HepG2 (cell line): ENCODE measurements around the gene CFAP100. TPM values are rescaled to one million over a fixed set of nuclear protein-coding genes. Genes with fewer than 3 reads are reported as not detected.

Experiments
- DNMT3B ChIP-seq: conservative IDR thresholded peaks from 2 replicates; pipeline ENCODE4 v1.6.1; 2016; ENCODE audit warnings: missing biosample characterization, control low read depth
- GATAD2A ChIP-seq: IDR thresholded peaks from 2 replicates; pipeline ENCODE4 v1.6.1; 2016
- GTF2F1 ChIP-seq: fragments of 150-350 bp; IDR thresholded peaks from 2 replicates; pipeline ENCODE4 v1.6.1; 2014; ENCODE audit warnings: low read length
- KAT2B ChIP-seq: fragments of 150-350 bp; IDR thresholded peaks from 2 replicates; pipeline ENCODE4 v1.6.1; 2014; ENCODE audit warnings: low read depth, low read length, borderline replicate concordance
- MEF2D ChIP-seq: sonication (generic); formaldehyde crosslinking; IDR thresholded peaks from 2 replicates; pipeline ENCODE4 v1.5.1; 2020; ENCODE audit warnings: mild to moderate bottlenecking, missing genetic modification reagents
- MTF2 ChIP-seq: sonication (generic); formaldehyde crosslinking; IDR thresholded peaks from 2 replicates; pipeline ENCODE4 v1.5.0; 2020; ENCODE audit warnings: missing genetic modification reagents, borderline replicate concordance
- RFXAP ChIP-seq: sonication (generic); formaldehyde crosslinking; IDR thresholded peaks from 2 replicates; pipeline ENCODE4 v1.4.0; 2020; ENCODE audit warnings: missing genetic modification reagents, borderline replicate concordance
- SRSF9 ChIP-seq: fragments of 200-400 bp; formaldehyde crosslinking; IDR thresholded peaks from 2 replicates; pipeline ENCODE4 v1.6.1; 2018; ENCODE audit warnings: borderline replicate concordance, mild to moderate bottlenecking, low read depth, low read length; ENCODE audit not compliant: insufficient read depth, poor library complexity, severe bottlenecking
- XRCC5 ChIP-seq: fragments of 200-400 bp; formaldehyde crosslinking; optimal IDR thresholded peaks from 2 replicates; pipeline ENCODE3; 2017; ENCODE audit warnings: mild to moderate bottlenecking, low read length
- ZFP41 ChIP-seq: sonication (generic); formaldehyde crosslinking; IDR thresholded peaks from 2 replicates; pipeline ENCODE4 v1.4.0; 2020; ENCODE audit warnings: mild to moderate bottlenecking, missing genetic modification reagents, borderline replicate concordance
- ZNF253 ChIP-seq: sonication (generic); formaldehyde crosslinking; IDR thresholded peaks from 2 replicates; pipeline ENCODE4 v1.8.0; 2022; ENCODE audit warnings: mild to moderate bottlenecking, missing genetic modification reagents, borderline replicate concordance
- ZNF878 ChIP-seq: sonication (generic); formaldehyde crosslinking; IDR thresholded peaks from 2 replicates; pipeline ENCODE4 v1.8.1; 2023; ENCODE audit warnings: mild to moderate bottlenecking, missing genetic modification reagents, moderate library complexity
- polyA plus RNA-seq, 8 experiments: library from polyadenylated mRNA; depleted of rRNA in 3 of 8; stranded (reverse) in 7 of 8; unstranded in 1 of 8; fragments of >200 nt; fragmentation: Illumina TruSeq in 4 of 8; extraction: Trizol in 4 of 8; gene quantifications; 2 replicates each; pipeline versions ENCODE4 v1.2.1 to v1.2.3, GENCODE V29; 2011 to 2016; ENCODE audit warnings: low read depth in 4 of 8, missing spikeins in 1 of 8, mixed read lengths in 1 of 8; ENCODE audit not compliant: insufficient read depth in 1 of 8
- total RNA-seq, 5 experiments: library from RNA; depleted of rRNA; stranded (reverse); fragments of >200 nt; fragmentation: Illumina TruSeq; extraction: Trizol; gene quantifications; 2 replicates each; pipeline ENCODE4 v1.2.3, GENCODE V29; 2016; ENCODE audit warnings: low read depth in 1 of 5
- TF ChIP-seq, protein P1 (sequence below): sonication (generic); formaldehyde crosslinking; IDR thresholded peaks from 2 replicates; pipeline ENCODE4 v1.8.1; 2023; ENCODE audit warnings: mild to moderate bottlenecking, missing genetic modification reagents
- TF ChIP-seq, protein P2 (sequence below): sonication (generic); formaldehyde crosslinking; IDR thresholded peaks from 2 replicates; pipeline ENCODE4 v1.8.1; 2023; ENCODE audit warnings: mild to moderate bottlenecking, moderate library complexity, missing genetic modification reagents
- TF ChIP-seq, protein P3 (sequence below): sonication (generic); formaldehyde crosslinking; IDR thresholded peaks from 2 replicates; pipeline ENCODE4 v1.8.0; 2022; ENCODE audit warnings: mild to moderate bottlenecking, missing genetic modification reagents; ENCODE audit not compliant: insufficient replicate concordance
- TF ChIP-seq, protein P4 (sequence below): sonication (generic); formaldehyde crosslinking; IDR thresholded peaks from 2 replicates; pipeline ENCODE4 v1.4.0; 2020; ENCODE audit warnings: missing genetic modification reagents, borderline replicate concordance
- TF ChIP-seq, protein P5 (sequence below), 2 experiments: IDR thresholded peaks; 2 replicates each; pipeline ENCODE4 v1.6.1; 2011 to 2012; ENCODE audit warnings: low read length in 2 of 2, borderline replicate concordance in 1 of 2, low read depth in 1 of 2, mild to moderate bottlenecking in 1 of 2, moderate library complexity in 1 of 2

CFAP100 gene
- total and polyA plus RNA-seq, 2 of the 13 experiments (the other 11 are each of a cell fraction or from before 2014, with no cell fraction given), result 0.32 TPM; not detected in 1

DNA sequence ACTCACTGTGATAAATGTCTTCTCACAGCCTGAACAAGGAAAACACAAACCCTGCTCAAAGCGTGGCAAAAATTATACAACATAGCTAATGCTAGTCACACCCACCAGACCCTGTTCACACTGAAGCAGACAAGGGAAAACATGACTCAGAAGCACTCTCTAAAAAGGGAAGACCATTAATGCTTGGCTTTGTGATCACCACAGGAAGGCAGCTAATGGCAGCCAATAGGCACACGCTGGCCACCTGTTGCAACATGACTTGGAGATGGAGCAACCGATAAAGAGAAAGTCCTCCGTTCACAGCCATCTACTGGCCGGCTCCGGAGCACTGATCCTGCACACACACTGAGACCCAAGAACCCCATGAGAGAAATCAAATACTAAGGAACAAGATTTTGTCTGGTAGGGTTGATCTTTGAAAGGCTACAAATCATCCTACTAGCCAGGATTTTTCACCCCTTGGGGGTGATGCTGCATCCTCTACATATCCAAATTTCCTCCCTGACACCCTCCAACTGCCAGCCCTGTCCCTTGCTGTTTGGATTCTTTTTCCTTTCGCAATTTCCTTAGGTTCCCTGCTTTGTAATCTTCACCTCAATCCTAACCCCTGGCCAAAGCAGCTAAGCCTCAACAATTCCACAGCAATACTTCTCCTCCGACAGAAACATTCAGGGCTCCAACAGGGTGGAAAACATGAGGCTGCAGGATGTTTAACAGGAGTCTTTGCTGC is 77.7 kb downstream of the CFAP100 start (continued):
- TF ChIP-seq, protein P1, sequence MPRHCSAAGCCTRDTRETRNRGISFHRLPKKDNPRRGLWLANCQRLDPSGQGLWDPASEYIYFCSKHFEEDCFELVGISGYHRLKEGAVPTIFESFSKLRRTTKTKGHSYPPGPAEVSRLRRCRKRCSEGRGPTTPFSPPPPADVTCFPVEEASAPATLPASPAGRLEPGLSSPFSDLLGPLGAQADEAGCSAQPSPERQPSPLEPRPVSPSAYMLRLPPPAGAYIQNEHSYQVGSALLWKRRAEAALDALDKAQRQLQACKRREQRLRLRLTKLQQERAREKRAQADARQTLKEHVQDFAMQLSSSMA (CRISPR knock-in tag), result peak; percentile 36; the same call in 1 of the 2 replicates
- TF ChIP-seq MEF2D (CRISPR knock-in tag) (no peak), MTF2 (no peak), DNMT3B (CRISPR knock-in tag) (no peak), GATAD2A (peak; percentile 88), KAT2B (no peak), ZNF878 (CRISPR knock-in tag) (no peak; the same call in 1 of the 2 replicates), GTF2F1 (no peak), ZNF253 (no peak), XRCC5 (peak; percentile 41), RFXAP (no peak; the same call in 1 of the 2 replicates), ZFP41 (no peak), SRSF9 (no peak)
- TF ChIP-seq, protein P2, sequence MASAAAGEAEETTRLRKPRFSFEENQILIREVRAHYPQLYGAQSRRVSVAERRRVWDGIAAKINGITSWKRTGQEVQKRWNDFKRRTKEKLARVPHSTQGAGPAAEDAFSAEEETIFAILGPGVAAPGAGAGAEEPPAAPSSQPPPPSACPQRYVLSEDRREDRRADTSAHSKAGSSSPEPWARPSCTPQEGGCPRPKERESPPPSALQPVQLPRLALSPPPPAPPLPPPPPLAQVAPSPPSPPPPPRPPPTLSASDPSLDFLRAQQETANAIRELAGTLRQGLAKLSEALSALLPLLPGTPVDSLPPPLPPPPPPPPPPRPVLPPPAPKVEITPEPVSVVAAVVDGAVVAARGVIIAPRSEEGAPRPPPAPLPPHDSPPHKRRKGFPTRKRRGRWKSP (CRISPR knock-in tag), result no peak
- TF ChIP-seq, protein P3, sequence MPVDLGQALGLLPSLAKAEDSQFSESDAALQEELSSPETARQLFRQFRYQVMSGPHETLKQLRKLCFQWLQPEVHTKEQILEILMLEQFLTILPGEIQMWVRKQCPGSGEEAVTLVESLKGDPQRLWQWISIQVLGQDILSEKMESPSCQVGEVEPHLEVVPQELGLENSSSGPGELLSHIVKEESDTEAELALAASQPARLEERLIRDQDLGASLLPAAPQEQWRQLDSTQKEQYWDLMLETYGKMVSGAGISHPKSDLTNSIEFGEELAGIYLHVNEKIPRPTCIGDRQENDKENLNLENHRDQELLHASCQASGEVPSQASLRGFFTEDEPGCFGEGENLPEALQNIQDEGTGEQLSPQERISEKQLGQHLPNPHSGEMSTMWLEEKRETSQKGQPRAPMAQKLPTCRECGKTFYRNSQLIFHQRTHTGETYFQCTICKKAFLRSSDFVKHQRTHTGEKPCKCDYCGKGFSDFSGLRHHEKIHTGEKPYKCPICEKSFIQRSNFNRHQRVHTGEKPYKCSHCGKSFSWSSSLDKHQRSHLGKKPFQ (CRISPR knock-in tag), result peak; percentile 100
- TF ChIP-seq, protein P4, sequence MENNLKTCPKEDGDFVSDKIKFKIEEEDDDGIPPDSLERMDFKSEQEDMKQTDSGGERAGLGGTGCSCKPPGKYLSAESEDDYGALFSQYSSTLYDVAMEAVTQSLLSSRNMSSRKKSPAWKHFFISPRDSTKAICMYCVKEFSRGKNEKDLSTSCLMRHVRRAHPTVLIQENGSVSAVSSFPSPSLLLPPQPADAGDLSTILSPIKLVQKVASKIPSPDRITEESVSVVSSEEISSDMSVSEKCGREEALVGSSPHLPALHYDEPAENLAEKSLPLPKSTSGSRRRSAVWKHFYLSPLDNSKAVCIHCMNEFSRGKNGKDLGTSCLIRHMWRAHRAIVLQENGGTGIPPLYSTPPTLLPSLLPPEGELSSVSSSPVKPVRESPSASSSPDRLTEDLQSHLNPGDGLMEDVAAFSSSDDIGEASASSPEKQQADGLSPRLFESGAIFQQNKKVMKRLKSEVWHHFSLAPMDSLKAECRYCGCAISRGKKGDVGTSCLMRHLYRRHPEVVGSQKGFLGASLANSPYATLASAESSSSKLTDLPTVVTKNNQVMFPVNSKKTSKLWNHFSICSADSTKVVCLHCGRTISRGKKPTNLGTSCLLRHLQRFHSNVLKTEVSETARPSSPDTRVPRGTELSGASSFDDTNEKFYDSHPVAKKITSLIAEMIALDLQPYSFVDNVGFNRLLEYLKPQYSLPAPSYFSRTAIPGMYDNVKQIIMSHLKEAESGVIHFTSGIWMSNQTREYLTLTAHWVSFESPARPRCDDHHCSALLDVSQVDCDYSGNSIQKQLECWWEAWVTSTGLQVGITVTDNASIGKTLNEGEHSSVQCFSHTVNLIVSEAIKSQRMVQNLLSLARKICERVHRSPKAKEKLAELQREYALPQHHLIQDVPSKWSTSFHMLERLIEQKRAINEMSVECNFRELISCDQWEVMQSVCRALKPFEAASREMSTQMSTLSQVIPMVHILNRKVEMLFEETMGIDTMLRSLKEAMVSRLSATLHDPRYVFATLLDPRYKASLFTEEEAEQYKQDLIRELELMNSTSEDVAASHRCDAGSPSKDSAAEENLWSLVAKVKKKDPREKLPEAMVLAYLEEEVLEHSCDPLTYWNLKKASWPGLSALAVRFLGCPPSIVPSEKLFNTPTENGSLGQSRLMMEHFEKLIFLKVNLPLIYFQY (CRISPR knock-in tag), result 0 out of 2 replicates have a peak, but pooled peaks have one; percentile 9
- TF ChIP-seq, protein P5, sequence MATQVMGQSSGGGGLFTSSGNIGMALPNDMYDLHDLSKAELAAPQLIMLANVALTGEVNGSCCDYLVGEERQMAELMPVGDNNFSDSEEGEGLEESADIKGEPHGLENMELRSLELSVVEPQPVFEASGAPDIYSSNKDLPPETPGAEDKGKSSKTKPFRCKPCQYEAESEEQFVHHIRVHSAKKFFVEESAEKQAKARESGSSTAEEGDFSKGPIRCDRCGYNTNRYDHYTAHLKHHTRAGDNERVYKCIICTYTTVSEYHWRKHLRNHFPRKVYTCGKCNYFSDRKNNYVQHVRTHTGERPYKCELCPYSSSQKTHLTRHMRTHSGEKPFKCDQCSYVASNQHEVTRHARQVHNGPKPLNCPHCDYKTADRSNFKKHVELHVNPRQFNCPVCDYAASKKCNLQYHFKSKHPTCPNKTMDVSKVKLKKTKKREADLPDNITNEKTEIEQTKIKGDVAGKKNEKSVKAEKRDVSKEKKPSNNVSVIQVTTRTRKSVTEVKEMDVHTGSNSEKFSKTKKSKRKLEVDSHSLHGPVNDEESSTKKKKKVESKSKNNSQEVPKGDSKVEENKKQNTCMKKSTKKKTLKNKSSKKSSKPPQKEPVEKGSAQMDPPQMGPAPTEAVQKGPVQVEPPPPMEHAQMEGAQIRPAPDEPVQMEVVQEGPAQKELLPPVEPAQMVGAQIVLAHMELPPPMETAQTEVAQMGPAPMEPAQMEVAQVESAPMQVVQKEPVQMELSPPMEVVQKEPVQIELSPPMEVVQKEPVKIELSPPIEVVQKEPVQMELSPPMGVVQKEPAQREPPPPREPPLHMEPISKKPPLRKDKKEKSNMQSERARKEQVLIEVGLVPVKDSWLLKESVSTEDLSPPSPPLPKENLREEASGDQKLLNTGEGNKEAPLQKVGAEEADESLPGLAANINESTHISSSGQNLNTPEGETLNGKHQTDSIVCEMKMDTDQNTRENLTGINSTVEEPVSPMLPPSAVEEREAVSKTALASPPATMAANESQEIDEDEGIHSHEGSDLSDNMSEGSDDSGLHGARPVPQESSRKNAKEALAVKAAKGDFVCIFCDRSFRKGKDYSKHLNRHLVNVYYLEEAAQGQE (IDR thresholded peaks at IDR 0.05; ENCODE audit: borderline replicate concordance in 1 of 2, low read depth in 1 of 2, low read length in 2 of 2), result no peak
